GM21515 (cell line): ENCODE measurements around the gene REXO1.

Experiments
- ATAC-seq: cut with Tn5 transposase; IDR thresholded peaks from one replicate; pipeline ENCODE4 v1.9.1; 2021; ENCODE audit not compliant: unreplicated experiment

REXO1 gene

GRCh38 chr19:1851654-1852580, 3.6 kb upstream of the REXO1 start:
- ATAC-seq: no peak

- no peak for ATAC-seq
These were observed 2.7 kb upstream of the REXO1 start for GRCh38 chr19:1850809-1851653.

- no peak for ATAC-seq
These were observed 1.7 kb upstream of the REXO1 start for GRCh38 chr19:1849886-1850398.

GRCh38 chr19:1849132-1849474, 820 bp upstream of the REXO1 start:
- no peak for ATAC-seq

- ATAC-seq: peak; percentile 23
These were observed 442 bp downstream of the REXO1 start for GRCh38 chr19:1847684-1848398.

GRCh38 chr19:1847348-1847683, 967 bp downstream of the REXO1 start:
- no peak for ATAC-seq

- no peak for ATAC-seq
These were observed 1.6 kb downstream of the REXO1 start for GRCh38 chr19:1846517-1847204.

GRCh38 chr19:1845642-1846041, 2.6 kb downstream of the REXO1 start:
- no peak for ATAC-seq

GRCh38 chr19:1845125-1845515, 3.2 kb downstream of the REXO1 start:
- no peak for ATAC-seq

- ATAC-seq: no peak
These were observed 3.7 kb downstream of the REXO1 start for GRCh38 chr19:1844513-1845124.

GRCh38 chr19:1843646-1844394, 4.5 kb downstream of the REXO1 start:
- no peak for ATAC-seq

- ATAC-seq: no peak
These were observed 5.2 kb downstream of the REXO1 start for GRCh38 chr19:1843116-1843515.

GRCh38 chr19:1841209-1841924, 6.9 kb downstream of the REXO1 start:
- no peak for ATAC-seq

- no peak for ATAC-seq
These were observed 7.7 kb downstream of the REXO1 start for GRCh38 chr19:1840541-1841115.

- ATAC-seq: no peak
These were observed 8.4 kb downstream of the REXO1 start for GRCh38 chr19:1839658-1840540.

GRCh38 chr19:1837625-1838105, 10.6 kb downstream of the REXO1 start:
- ATAC-seq: no peak

GRCh38 chr19:1837222-1837565, 11.1 kb downstream of the REXO1 start:
- no peak for ATAC-seq
